HT1080 (cell line): ENCODE results near the gene MYOZ1. TPM values are rescaled to one million over a fixed set of nuclear protein-coding genes. Genes with fewer than 3 reads are reported as not detected.
"Not testable (repeated sequence)": the region's sequence is repeated elsewhere in the genome, so short reads cannot be mapped to it uniquely, and the experiment has no call there.

Experiments
- DNase-seq: peaks from one replicate; pipeline ENCODE4 v3.0.0-alpha.2; 2015; ENCODE audit warnings: low read depth
- polyA plus RNA-seq, 2 experiments: library from polyadenylated mRNA; depleted of rRNA; stranded (reverse); fragments of >200 nt; gene quantifications; 2 replicates each; pipeline ENCODE4 v1.2.3, GENCODE V29; 2015
- total RNA-seq: library from RNA; depleted of rRNA; stranded (reverse); fragments of >200 nt; shearing (Covaris generic); gene quantifications from 2 replicates; pipeline ENCODE4 v1.2.3, GENCODE V29; 2014; rRNA removed

MYOZ1 gene
- total RNA-seq: not detected in 2 replicates
- not detected in 2 replicates for polyA plus RNA-seq (2015; cell fraction: cytosol; rRNA removed)
- polyA plus RNA-seq (2015; cell fraction: nucleus; rRNA removed): not detected in 2 replicates

GRCh38 chr10:73641328-73642060, at the start of gene MYOZ1:
MYOZ1 (minus strand) TSS chr10:73641474; CDS start chr10:73640017, 1,457 bp downstream.
- DNase-seq: no peak

GRCh38 chr10:73690755-73691154, 49.5 kb upstream of the MYOZ1 start:
- DNase-seq: not testable (repeated sequence)

- not testable (repeated sequence) for DNase-seq
These were observed 48.3 kb upstream of the MYOZ1 start for GRCh38 chr10:73689596-73689995.

GRCh38 chr10:73687641-73688040, 46.4 kb upstream of the MYOZ1 start:
- not testable (repeated sequence) for DNase-seq

- not testable (repeated sequence) for DNase-seq
These were observed 33.3 kb upstream of the MYOZ1 start for GRCh38 chr10:73674546-73674945.

- DNase-seq: not testable (repeated sequence)
These were observed 27.1 kb upstream of the MYOZ1 start for GRCh38 chr10:73668378-73668777.

- peak; percentile 0 for DNase-seq
These were observed 25.0 kb upstream of the MYOZ1 start for GRCh38 chr10:73666153-73666809.

GRCh38 chr10:73665581-73665980, 24.3 kb upstream of the MYOZ1 start:
- DNase-seq: not testable (repeated sequence)

GRCh38 chr10:73664156-73665040, 23.1 kb upstream of the MYOZ1 start:
- DNase-seq: not testable (repeated sequence)

- not testable (repeated sequence) for DNase-seq
These were observed 22.3 kb upstream of the MYOZ1 start for GRCh38 chr10:73663621-73664020.

GRCh38 chr10:73662705-73663104, 21.4 kb upstream of the MYOZ1 start:
- DNase-seq: not testable (repeated sequence)

GRCh38 chr10:73655990-73656298, 14.7 kb upstream of the MYOZ1 start, which contains the start of gene SYNPO2L:
SYNPO2L (minus strand) TSS chr10:73656029; CDS start chr10:73655922, 107 bp downstream.
- no peak for DNase-seq

- DNase-seq: no peak
These were observed 14.1 kb upstream of the MYOZ1 start for GRCh38 chr10:73655257-73655989.

- DNase-seq: peak; percentile 43
These were observed 12.4 kb upstream of the MYOZ1 start for GRCh38 chr10:73653701-73654100.

- DNase-seq: no peak
These were observed 11.9 kb upstream of the MYOZ1 start for GRCh38 chr10:73653195-73653594.

- DNase-seq: peak; percentile 81
These were observed 9.5 kb upstream of the MYOZ1 start for GRCh38 chr10:73650537-73651331.

- no peak for DNase-seq
These were observed 8.7 kb upstream of the MYOZ1 start for GRCh38 chr10:73649876-73650536.

- peak; percentile 14 for DNase-seq
These were observed 7.9 kb upstream of the MYOZ1 start for GRCh38 chr10:73648975-73649829.
